ENCODE measurements around the gene PPP1R10. TPM values are rescaled to one million over a fixed set of nuclear protein-coding genes. Genes with fewer than 3 reads are reported as not detected.

Gene PPP1R10
- total and polyA plus RNA-seq, 2 of the 13 experiments (the other 11 are each of a cell fraction or from before 2014, with no cell fraction given), result 26.3 to 38.4 TPM

DNA sequence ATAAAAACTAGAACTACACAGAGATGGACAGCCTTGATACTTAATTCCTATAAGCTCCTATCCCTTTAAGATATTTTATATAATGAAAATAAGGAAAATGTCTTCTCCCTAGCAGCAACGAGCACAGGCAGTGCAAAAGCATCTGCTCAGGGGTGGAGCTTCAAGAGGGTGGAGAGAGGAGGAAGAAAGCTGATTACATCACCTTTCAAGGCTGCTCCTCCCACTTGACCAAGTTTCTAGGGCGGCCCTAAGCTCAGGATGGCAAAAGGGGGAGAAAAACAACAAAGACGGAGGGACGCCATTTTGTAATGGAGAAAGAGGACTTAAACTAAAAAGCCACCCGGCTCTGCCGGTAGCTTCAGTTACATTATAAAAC, 2.2 kb downstream of the PPP1R10 start (continued):
- TF ChIP-seq ZC3H4 (CRISPR knock-in tag; IDR thresholded peaks at IDR 0.05; ENCODE audit: borderline replicate concordance) (peak; percentile 28; the same call in 1 of the 2 replicates), ZNF441 (CRISPR knock-in tag; IDR thresholded peaks at IDR 0.05; ENCODE audit: borderline replicate concordance) (no peak), ZNF333 (CRISPR knock-in tag; IDR thresholded peaks at IDR 0.05; ENCODE audit: borderline replicate concordance) (no peak), PHF21A (CRISPR knock-in tag; IDR thresholded peaks at IDR 0.05) (peak; percentile 51; the same call in 1 of the 2 replicates), SOX5 (CRISPR knock-in tag; IDR thresholded peaks at IDR 0.05; ENCODE audit: borderline replicate concordance) (peak; percentile 32; the same call in 1 of the 2 replicates), ZNF652 (CRISPR knock-in tag; IDR thresholded peaks at IDR 0.05; ENCODE audit: borderline replicate concordance, low read depth) (peak; percentile 49; the same call in 1 of the 2 replicates), CBFB (CRISPR knock-in tag; IDR thresholded peaks at IDR 0.05) (0 out of 2 replicates have a peak, but pooled peaks have one; percentile 36), ZNF564 (CRISPR knock-in tag; IDR thresholded peaks at IDR 0.05) (no peak), SP1 (IDR thresholded peaks at IDR 0.05) (no peak), SP1 (CRISPR knock-in tag; IDR thresholded peaks at IDR 0.05) (peak; percentile 53), FOXK1 (CRISPR knock-in tag; IDR thresholded peaks at IDR 0.05; ENCODE audit: borderline replicate concordance, low read depth) (peak; percentile 51; the same call in 1 of the 2 replicates), SOX13 (IDR thresholded peaks at IDR 0.05) (no peak; the same call in 1 of the 2 replicates), SOX13 (CRISPR knock-in tag; conservative IDR thresholded peaks at IDR 0.05 in 1 of 2, IDR thresholded peaks at IDR 0.05 in 1 of 2) (peak in 1 of 2 experiments; percentile 67; a peak in 1 of 4 replicates), ZNF33B (CRISPR knock-in tag; IDR thresholded peaks at IDR 0.05) (no peak), MEIS2 (CRISPR knock-in tag; IDR thresholded peaks at IDR 0.05) (no peak), NCOR1 (IDR thresholded peaks at IDR 0.05; ENCODE audit: borderline replicate concordance, low read length) (peak; percentile 68; the same call in 1 of the 2 replicates)
- TF ChIP-seq, protein P1, sequence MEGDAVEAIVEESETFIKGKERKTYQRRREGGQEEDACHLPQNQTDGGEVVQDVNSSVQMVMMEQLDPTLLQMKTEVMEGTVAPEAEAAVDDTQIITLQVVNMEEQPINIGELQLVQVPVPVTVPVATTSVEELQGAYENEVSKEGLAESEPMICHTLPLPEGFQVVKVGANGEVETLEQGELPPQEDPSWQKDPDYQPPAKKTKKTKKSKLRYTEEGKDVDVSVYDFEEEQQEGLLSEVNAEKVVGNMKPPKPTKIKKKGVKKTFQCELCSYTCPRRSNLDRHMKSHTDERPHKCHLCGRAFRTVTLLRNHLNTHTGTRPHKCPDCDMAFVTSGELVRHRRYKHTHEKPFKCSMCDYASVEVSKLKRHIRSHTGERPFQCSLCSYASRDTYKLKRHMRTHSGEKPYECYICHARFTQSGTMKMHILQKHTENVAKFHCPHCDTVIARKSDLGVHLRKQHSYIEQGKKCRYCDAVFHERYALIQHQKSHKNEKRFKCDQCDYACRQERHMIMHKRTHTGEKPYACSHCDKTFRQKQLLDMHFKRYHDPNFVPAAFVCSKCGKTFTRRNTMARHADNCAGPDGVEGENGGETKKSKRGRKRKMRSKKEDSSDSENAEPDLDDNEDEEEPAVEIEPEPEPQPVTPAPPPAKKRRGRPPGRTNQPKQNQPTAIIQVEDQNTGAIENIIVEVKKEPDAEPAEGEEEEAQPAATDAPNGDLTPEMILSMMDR (CRISPR knock-in tag; IDR thresholded peaks at IDR 0.05), result no peak
- TF ChIP-seq, protein P2, sequence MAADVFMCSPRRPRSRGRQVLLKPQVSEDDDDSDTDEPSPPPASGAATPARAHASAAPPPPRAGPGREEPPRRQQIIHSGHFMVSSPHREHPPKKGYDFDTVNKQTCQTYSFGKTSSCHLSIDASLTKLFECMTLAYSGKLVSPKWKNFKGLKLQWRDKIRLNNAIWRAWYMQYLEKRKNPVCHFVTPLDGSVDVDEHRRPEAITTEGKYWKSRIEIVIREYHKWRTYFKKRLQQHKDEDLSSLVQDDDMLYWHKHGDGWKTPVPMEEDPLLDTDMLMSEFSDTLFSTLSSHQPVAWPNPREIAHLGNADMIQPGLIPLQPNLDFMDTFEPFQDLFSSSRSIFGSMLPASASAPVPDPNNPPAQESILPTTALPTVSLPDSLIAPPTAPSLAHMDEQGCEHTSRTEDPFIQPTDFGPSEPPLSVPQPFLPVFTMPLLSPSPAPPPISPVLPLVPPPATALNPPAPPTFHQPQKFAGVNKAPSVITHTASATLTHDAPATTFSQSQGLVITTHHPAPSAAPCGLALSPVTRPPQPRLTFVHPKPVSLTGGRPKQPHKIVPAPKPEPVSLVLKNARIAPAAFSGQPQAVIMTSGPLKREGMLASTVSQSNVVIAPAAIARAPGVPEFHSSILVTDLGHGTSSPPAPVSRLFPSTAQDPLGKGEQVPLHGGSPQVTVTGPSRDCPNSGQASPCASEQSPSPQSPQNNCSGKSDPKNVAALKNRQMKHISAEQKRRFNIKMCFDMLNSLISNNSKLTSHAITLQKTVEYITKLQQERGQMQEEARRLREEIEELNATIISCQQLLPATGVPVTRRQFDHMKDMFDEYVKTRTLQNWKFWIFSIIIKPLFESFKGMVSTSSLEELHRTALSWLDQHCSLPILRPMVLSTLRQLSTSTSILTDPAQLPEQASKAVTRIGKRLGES (CRISPR knock-in tag; IDR thresholded peaks at IDR 0.05; ENCODE audit: borderline replicate concordance), result peak; percentile 32; the same call in 1 of the 2 replicates
- TF ChIP-seq, protein P3, sequence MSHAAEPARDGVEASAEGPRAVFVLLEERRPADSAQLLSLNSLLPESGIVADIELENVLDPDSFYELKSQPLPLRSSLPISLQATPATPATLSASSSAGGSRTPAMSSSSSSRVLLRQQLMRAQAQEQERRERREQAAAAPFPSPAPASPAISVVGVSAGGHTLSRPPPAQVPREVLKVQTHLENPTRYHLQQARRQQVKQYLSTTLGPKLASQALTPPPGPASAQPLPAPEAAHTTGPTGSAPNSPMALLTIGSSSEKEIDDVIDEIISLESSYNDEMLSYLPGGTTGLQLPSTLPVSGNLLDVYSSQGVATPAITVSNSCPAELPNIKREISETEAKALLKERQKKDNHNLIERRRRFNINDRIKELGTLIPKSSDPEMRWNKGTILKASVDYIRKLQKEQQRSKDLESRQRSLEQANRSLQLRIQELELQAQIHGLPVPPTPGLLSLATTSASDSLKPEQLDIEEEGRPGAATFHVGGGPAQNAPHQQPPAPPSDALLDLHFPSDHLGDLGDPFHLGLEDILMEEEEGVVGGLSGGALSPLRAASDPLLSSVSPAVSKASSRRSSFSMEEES (CRISPR knock-in tag; IDR thresholded peaks at IDR 0.05), result peak; percentile 26; the same call in 1 of the 2 replicates
- TF ChIP-seq, protein P4, sequence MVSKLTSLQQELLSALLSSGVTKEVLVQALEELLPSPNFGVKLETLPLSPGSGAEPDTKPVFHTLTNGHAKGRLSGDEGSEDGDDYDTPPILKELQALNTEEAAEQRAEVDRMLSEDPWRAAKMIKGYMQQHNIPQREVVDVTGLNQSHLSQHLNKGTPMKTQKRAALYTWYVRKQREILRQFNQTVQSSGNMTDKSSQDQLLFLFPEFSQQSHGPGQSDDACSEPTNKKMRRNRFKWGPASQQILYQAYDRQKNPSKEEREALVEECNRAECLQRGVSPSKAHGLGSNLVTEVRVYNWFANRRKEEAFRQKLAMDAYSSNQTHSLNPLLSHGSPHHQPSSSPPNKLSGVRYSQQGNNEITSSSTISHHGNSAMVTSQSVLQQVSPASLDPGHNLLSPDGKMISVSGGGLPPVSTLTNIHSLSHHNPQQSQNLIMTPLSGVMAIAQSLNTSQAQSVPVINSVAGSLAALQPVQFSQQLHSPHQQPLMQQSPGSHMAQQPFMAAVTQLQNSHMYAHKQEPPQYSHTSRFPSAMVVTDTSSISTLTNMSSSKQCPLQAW (CRISPR knock-in tag; IDR thresholded peaks at IDR 0.05), result 0 out of 2 replicates have a peak, but pooled peaks have one; percentile 20
- TF ChIP-seq, protein P5, sequence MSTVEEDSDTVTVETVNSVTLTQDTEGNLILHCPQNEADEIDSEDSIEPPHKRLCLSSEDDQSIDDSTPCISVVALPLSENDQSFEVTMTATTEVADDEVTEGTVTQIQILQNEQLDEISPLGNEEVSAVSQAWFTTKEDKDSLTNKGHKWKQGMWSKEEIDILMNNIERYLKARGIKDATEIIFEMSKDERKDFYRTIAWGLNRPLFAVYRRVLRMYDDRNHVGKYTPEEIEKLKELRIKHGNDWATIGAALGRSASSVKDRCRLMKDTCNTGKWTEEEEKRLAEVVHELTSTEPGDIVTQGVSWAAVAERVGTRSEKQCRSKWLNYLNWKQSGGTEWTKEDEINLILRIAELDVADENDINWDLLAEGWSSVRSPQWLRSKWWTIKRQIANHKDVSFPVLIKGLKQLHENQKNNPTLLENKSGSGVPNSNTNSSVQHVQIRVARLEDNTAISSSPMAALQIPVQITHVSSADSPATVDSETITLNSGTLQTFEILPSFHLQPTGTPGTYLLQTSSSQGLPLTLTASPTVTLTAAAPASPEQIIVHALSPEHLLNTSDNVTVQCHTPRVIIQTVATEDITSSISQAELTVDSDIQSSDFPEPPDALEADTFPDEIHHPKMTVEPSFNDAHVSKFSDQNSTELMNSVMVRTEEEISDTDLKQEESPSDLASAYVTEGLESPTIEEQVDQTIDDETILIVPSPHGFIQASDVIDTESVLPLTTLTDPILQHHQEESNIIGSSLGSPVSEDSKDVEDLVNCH (CRISPR knock-in tag; IDR thresholded peaks at IDR 0.05), result no peak
